GM18498 (cell line): ENCODE results near the gene TCN2.
"Not testable (repeated sequence)": the region's sequence is repeated elsewhere in the genome, so short reads cannot be mapped to it uniquely, and the experiment has no call there.

Source experiments
- ATAC-seq: cut with Tn5 transposase; IDR thresholded peaks from one replicate; pipeline ENCODE4 v1.9.1; 2021; ENCODE audit warnings: mild to moderate bottlenecking, moderate library complexity; ENCODE audit not compliant: unreplicated experiment

Gene TCN2

DNA sequence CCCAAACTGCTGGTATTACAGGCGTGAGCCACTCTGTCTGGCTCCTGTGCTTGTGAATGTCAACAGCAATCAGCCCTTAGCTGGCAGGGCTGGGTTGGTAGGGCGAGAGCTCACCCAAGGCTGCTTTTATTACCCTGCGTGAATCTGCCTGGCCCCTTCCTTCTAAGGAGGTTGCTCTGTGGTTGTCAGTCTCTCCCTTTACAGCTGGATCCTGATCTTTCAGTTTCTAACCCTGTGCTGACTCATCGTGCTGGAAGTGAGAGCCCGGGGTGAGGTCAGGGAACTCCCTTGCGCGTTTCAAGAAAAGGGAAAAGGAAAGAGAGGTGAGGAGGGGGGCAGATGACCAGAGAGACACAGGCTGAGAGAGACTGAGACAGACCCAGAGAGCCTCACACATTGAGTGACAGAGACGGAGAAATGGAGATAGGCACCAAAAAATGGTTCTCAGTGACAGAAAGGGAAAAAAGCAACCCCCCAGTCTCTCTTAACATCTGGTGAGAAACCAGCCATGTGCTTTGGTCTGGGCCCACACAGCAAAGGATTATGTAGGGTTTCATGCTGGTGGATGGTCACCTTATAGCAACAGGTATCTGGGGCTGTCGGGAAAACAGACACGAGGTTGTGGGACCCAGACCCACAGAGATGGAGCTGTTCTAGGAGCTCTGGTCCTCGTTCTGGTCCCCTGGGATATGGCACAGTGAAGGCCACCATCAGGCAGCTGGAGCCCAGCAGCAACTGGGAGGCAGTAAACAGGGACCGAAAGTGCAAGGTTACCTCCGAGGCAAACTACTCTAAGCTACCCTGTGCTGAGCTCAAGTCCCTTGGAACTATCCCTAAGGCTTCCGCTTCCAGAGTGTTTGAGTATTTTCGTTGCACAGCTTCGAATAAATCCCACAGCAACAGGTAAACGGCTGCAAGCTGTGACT lies 2.5 kb downstream of the TCN2 start:
- peak; percentile 50 for ATAC-seq

GRCh38 chr22:30610299-30610698 lies 3.3 kb downstream of the TCN2 start:
- no peak for ATAC-seq

GRCh38 chr22:30611197-30611596 lies 4.2 kb downstream of the TCN2 start:
- ATAC-seq = no peak

- ATAC-seq = no peak
Observed at GRCh38 chr22:30612789-30613188, 5.8 kb downstream of the TCN2 start.

GRCh38 chr22:30614268-30614667 lies 7.3 kb downstream of the TCN2 start:
- no peak for ATAC-seq

DNA sequence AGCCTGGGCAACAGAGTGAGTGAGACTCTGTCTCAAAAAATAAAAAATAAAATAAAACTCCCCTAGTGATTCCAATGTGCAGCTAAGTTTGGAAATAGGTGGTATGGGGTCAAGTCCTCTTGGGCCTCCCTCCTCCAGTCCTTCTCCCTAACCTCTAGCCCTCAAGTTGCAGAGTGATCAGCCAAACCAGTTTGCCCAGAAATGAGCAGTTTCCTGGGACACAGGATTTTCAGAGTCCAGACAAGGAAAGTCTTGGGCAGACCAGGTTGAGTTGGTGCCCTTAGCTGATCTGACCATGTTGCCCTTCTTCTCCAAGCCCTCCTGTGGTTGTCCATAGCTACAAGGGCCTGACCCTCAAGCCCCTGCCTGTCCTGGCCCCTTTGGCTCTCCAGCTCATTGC lies 7.9 kb downstream of the TCN2 start:
- no peak for ATAC-seq

GRCh38 chr22:30615543-30615954 lies 8.6 kb downstream of the TCN2 start:
- no peak for ATAC-seq

GRCh38 chr22:30617819-30618218 lies 10.8 kb downstream of the TCN2 start:
- no peak for ATAC-seq

DNA sequence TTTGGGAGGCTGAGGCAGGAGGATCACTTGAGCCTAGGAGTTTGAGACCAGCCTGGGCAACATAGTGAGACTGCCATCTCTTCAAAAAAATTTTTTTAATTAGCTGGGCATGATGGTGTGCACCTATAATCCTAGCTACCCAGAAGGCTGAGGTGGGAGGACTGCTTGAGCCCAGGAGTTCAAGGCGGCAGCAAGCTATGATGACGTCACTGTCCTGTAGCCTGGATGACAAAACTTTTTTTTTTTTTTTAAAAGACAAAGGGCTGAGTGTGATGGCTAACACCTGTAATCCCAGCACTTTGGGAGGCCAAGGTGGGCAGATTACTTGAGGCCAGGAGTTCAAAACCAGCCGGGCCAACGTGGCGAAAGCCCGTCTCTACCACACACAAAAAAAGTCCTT lies 12.9 kb downstream of the TCN2 start:
- ATAC-seq = not testable (repeated sequence)

- no peak for ATAC-seq
Observed at GRCh38 chr22:30626413-30626812, 19.4 kb downstream of the TCN2 start.

- ATAC-seq = no peak
Observed at GRCh38 chr22:30627471-30627870, 20.5 kb downstream of the TCN2 start.

GRCh38 chr22:30628491-30628890 lies 21.5 kb downstream of the TCN2 start:
- ATAC-seq = no peak

- ATAC-seq = not testable (repeated sequence)
Observed at GRCh38 chr22:30631469-30631868, 24.5 kb downstream of the TCN2 start.

DNA sequence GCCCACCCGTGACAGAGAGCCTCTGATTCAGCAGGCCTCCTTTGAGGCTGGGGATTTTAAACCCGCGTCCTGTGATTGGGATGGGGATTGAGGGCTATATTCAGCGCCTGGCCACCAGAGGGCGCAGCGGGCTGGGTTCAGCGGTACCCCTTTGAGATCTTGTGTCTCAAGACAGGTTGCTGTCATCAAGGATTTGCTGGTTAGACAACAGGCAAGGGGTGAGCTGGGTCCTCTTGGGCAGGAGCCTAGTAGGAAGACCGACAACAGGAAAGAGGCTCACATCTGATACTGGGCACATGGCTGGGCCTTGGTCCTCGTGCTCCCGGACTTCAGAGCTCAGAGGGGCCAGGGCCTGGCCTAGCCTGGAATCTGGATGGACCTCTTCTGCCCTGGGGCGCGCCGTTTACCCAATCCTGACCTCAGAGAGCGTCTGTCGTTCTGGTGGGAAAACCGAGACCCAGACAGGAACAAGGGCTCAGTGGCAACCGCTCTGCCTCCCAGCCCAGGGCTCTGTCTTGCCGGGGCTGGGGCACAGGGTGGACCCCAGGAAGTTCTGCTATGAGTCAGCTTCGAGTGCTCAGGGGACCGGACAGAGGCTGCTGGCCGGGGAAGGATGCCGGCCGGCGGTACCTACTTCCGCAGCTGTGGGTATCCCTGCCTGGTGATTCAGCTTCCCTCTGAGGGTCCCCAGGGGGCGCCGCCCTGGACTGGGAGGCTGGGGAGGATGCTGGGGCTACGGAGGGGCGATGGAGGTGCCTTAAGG lies 27.7 kb downstream of the TCN2 start:
- ATAC-seq = peak; percentile 40

DNA sequence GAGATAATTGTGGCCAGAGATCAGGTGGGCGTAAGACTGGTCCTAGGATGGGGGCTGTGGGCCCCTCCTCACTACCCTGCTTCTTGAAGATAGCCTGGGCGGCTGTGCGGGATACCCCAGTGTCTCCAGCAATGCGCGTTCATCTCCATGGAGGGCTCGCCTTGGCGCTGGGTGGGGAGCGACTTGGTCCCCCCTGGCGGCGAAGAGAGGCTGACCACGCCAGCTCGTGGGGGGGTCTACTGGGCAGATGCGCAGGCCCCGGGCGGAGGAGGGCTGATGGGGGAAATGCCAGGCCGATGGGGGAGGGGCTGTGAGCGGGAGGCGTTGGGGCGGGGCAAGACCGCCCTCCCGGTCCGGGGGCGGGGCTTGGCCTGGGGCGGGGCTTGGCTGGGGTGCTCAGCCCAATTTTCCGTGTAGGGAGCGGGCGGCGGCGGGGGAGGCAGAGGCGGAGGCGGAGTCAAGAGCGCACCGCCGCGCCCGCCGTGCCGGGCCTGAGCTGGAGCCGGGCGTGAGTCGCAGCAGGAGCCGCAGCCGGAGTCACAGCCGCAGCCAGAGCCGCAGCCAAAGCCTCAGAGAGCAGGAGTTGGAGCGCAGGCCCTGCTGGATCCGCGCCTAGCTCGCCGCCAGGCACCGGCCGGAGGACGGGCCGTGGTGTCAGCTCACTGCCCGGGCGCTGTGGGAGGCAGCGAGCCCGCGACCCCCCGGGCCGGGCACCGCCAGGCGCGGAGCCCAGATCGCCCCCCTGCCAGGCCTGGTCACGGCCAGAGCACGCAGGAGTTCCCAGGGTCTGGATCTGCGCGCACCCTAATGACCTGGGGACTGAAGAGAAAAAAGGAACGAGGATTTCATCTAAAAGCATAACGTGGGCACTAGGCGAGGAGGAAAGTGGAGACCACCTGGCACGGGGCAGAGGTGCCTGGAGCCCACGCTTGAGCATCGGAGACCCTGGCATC lies 28.6 kb downstream of the TCN2 start, which contains the start of gene SLC35E4:
Gene SLC35E4 (plus strand): TSS at position 509 of the 953 bp plus-strand sequence. CDS start 670 bp downstream, outside the sequence.
- ATAC-seq = peak; percentile 80

GRCh38 chr22:30636226-30637077 lies 29.5 kb downstream of the TCN2 start:
- ATAC-seq = peak; percentile 8

DNA sequence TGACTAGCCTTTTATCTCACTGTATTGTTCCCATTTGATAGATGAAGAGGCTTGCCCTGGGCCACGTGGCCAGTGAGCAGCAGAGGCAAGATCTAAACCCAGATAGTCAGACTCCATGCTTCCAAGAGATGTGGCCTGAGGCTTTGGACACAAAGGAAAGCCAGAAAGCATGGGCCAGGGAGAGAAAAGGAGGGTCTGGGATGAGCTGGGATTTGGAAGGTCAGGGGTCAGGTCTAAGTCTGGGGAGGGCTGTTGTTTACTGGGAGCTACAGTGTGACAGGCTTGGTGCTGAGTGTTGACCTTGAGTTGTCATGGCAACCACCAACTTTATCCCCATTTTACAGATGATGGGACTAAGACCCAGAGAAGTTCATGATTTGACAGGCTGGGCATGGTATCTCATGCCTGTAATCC lies 30.7 kb downstream of the TCN2 start:
- no peak for ATAC-seq

DNA sequence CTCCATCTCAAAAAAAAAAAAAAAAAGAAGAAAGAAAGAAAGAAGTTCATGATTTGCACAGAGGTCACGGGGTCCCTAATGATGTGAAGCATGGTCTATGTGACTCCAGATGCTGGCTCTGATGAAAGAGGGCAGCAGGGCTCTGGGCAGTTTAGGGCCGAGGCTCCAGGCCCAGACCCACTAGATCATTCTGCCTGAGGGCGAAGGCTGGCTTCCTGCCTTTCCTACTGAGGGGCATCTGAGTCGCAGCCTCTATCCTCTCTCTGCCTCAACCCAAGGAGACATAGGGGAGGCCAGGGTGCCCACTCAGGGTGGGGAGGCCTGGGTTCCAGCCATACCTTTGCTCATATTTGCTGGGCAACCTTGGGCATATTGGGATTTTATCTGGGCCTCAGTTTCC lies 33.4 kb downstream of the TCN2 start:
- ATAC-seq = no peak

- ATAC-seq = no peak
Observed at GRCh38 chr22:30640839-30641430, 34.0 kb downstream of the TCN2 start.
